MM.1S (cell line): Measurements from ENCODE around the gene TGFB1.

Source experiments
- DNase-seq: peaks from one replicate; pipeline ENCODE4 v3.0.0-alpha.2; 2015
- H2AFZ ChIP-seq: fragments of 300-600 bp; sonication (generic); 2 replicates; pipeline ENCODE4 v1.6.0; 2016; ENCODE audit warnings: antibody characterized with exemption, low read length
- H3F3A ChIP-seq: fragments of 300-600 bp; sonication (generic); 2 replicates; pipeline ENCODE4 v1.6.1; 2016; ENCODE audit warnings: mild to moderate bottlenecking, antibody characterized with exemption, low read length, moderate library complexity, mixed read lengths; ENCODE audit not compliant: insufficient read depth
- H3K27ac ChIP-seq: fragments of 300-600 bp; sonication (generic); 2 replicates; pipeline ENCODE4 v1.5.1; 2016; ENCODE audit warnings: mild to moderate bottlenecking, low read length
- H3K27me3 ChIP-seq: fragments of 300-600 bp; sonication (generic); replicated peaks from 2 replicates; pipeline ENCODE4 v1.6.0; 2016; ENCODE audit warnings: low read length; ENCODE audit not compliant: insufficient read depth
- H3K36me3 ChIP-seq: fragments of 300-600 bp; sonication (generic); replicated peaks from 2 replicates; pipeline ENCODE4 v1.6.1; 2016; ENCODE audit warnings: mild to moderate bottlenecking, low read length, mixed read lengths; ENCODE audit not compliant: insufficient read depth
- H3K4me1 ChIP-seq: fragments of 300-600 bp; sonication (generic); 2 replicates; pipeline ENCODE4 v1.6.1; 2016; ENCODE audit warnings: low read length, mixed read lengths
- H3K4me2 ChIP-seq: fragments of 300-600 bp; sonication (generic); 2 replicates; pipeline ENCODE4 v1.6.0; 2016; ENCODE audit warnings: low read depth, low read length
- H3K4me3 ChIP-seq: fragments of 300-600 bp; sonication (generic); 2 replicates; pipeline ENCODE4 v1.5.1; 2016; ENCODE audit warnings: low read length, mixed read lengths
- H3K79me2 ChIP-seq: fragments of 300-600 bp; sonication (generic); 2 replicates; pipeline ENCODE4 v1.6.1; 2016; ENCODE audit warnings: mixed run types, low read length, mixed read lengths
- H3K9ac ChIP-seq: fragments of 300-600 bp; sonication (generic); 2 replicates; pipeline ENCODE4 v1.6.1; 2016; ENCODE audit warnings: low read length, mixed read lengths
- H3K9me2 ChIP-seq: fragments of 300-600 bp; sonication (generic); replicated peaks from 2 replicates; pipeline ENCODE4 v1.6.1; 2016; ENCODE audit warnings: mild to moderate bottlenecking, low read length, mixed read lengths; ENCODE audit not compliant: insufficient read depth
- H3K9me3 ChIP-seq: fragments of 300-600 bp; sonication (generic); replicated peaks from 2 replicates; pipeline ENCODE4 v1.6.1; 2016; ENCODE audit warnings: mild to moderate bottlenecking, low read length, mixed read lengths; ENCODE audit not compliant: insufficient read depth
- H4K20me1 ChIP-seq: fragments of 300-600 bp; sonication (generic); 2 replicates; pipeline ENCODE4 v1.6.1; 2016; ENCODE audit warnings: mild to moderate bottlenecking, low read length, moderate library complexity, mixed read lengths; ENCODE audit not compliant: insufficient read depth
- EZH2 ChIP-seq: fragments of 300-600 bp; sonication (generic); optimal IDR thresholded peaks from 2 replicates; pipeline ENCODE3; 2017; ENCODE audit warnings: low read depth, mild to moderate bottlenecking, antibody characterized with exemption, low read length, mixed read lengths
- EZH2phosphoT487 ChIP-seq: fragments of 300-600 bp; sonication (generic); IDR thresholded peaks from 2 replicates; pipeline ENCODE4 v1.6.1; 2018; ENCODE audit warnings: antibody characterized with exemption, low read length
- TF ChIP-seq, protein P1 (sequence below): fragments of 300-600 bp; sonication (generic); IDR thresholded peaks from 2 replicates; pipeline ENCODE4 v1.5.1; 2016; ENCODE audit warnings: antibody characterized with exemption, low read length, mixed read lengths

The TGFB1 gene

DNA sequence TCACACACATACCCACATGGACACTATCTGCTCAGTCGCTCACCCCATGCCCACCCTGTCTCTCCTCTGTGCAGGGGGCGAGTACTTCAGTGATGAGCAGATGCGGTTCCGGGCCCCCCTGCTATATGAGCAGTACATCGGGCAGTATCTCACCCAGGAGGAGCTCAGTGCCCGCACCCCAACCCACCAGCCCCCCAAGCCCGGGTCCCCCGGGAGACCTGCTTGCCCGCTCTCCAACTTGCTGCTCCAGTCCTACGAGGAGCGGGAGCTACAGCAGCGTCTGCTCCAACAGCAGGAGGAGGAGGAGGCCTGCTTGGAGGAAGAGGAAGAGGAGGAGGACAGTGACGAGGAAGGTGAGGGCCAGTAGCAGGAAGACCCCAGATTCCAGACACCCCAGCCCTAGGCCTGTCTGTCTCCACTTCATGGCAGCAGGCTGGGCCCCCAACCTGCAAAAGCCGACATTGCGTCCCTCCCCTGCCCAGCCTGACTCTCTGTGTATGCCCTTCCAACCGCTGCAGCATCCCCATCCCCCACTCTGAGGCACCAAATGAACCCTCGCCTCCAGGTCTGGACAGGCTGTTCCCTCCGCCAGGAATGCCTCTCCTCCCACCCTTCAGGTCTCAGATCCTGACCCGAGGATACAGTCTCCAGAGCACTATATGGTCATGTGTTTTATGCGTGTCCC is 34.1 kb downstream of the TGFB1 start:
- peaks cover 10% of the 10 kb centered on the region for H3K79me2 ChIP-seq
- H2AFZ ChIP-seq: no peak overlapping the region
- TF ChIP-seq EZH2phosphoT487 (no peak), EZH2 (no peak)
- TF ChIP-seq, protein P1, sequence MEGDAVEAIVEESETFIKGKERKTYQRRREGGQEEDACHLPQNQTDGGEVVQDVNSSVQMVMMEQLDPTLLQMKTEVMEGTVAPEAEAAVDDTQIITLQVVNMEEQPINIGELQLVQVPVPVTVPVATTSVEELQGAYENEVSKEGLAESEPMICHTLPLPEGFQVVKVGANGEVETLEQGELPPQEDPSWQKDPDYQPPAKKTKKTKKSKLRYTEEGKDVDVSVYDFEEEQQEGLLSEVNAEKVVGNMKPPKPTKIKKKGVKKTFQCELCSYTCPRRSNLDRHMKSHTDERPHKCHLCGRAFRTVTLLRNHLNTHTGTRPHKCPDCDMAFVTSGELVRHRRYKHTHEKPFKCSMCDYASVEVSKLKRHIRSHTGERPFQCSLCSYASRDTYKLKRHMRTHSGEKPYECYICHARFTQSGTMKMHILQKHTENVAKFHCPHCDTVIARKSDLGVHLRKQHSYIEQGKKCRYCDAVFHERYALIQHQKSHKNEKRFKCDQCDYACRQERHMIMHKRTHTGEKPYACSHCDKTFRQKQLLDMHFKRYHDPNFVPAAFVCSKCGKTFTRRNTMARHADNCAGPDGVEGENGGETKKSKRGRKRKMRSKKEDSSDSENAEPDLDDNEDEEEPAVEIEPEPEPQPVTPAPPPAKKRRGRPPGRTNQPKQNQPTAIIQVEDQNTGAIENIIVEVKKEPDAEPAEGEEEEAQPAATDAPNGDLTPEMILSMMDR: no peak
- H3K4me3 ChIP-seq: no peak overlapping the region
- H3F3A ChIP-seq: 0 out of 2 replicates have a peak, but pooled peaks cover 4% of the 10 kb centered on the region
- H4K20me1 ChIP-seq: no peaks in the 10 kb centered on the region
- H3K9ac ChIP-seq: no peak overlapping the region
- H3K36me3 ChIP-seq: no peaks in the 10 kb centered on the region; the same call in 1 of the 2 replicates
- no peak overlapping the region for H3K4me2 ChIP-seq
- H3K9me3 ChIP-seq: no peaks in the 10 kb centered on the region
- no peaks in the 10 kb centered on the region for H3K27me3 ChIP-seq
- no peak overlapping the region for H3K27ac ChIP-seq
- no peaks in the 10 kb centered on the region for H3K9me2 ChIP-seq
- DNase-seq: no peak
- no peaks in the 10 kb centered on the region for H3K4me1 ChIP-seq

DNA sequence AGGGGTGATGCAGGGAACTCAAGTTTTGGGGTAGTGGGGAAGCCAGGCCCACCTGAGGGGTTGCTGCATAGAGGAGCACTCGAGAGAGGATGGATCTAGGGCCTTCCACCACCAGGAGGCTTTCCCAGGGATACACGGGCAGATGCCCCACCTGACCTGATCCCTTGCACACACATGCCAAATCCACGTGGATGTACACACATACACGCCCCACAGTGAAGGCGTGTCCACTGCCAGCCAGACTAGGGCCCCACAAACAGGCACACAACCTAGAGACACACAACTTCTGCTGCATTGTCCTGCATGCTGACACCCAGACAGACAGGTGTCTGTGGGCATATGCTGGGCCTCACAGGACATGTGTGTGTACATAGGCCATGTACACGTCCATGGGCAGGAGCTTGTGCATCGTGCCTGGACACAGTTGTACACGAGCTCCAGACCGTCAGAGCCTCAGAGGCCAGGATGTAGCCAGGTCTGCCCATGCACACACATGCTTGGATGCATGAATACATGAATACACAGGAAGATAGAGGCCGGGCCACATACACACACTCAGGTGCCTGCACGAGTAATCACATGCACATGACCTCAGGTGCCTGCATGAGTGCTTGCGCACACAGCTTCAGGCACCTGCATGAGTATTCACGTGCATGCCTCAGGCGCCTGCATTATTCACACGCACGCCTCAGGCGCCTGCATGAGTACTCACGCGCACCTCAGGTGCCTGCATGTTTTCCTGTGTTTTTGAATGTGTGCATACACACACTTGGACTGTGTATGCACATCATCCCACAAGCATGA is 34.8 kb downstream of the TGFB1 start:
- no peaks in the 10 kb centered on the region for H3K27me3 ChIP-seq
- no peaks in the 10 kb centered on the region for H3K9me3 ChIP-seq
- H3K4me3 ChIP-seq: no peak overlapping the region
- H3K9me2 ChIP-seq: no peaks in the 10 kb centered on the region
- TF ChIP-seq EZH2phosphoT487 (no peak), EZH2 (no peak)
- TF ChIP-seq, protein P1: no peak
- no peak overlapping the region for H3K9ac ChIP-seq
- H3K79me2 ChIP-seq: peaks cover 18% of the 10 kb centered on the region
- H3K4me1 ChIP-seq: no peaks in the 10 kb centered on the region
- DNase-seq: no peak
- H2AFZ ChIP-seq: no peak overlapping the region
- H3K27ac ChIP-seq: no peak overlapping the region
- no peaks in the 10 kb centered on the region for H4K20me1 ChIP-seq
- no peaks in the 10 kb centered on the region for H3F3A ChIP-seq
- no peak overlapping the region for H3K4me2 ChIP-seq
- no peaks in the 10 kb centered on the region; the same call in 1 of the 2 replicates for H3K36me3 ChIP-seq

DNA sequence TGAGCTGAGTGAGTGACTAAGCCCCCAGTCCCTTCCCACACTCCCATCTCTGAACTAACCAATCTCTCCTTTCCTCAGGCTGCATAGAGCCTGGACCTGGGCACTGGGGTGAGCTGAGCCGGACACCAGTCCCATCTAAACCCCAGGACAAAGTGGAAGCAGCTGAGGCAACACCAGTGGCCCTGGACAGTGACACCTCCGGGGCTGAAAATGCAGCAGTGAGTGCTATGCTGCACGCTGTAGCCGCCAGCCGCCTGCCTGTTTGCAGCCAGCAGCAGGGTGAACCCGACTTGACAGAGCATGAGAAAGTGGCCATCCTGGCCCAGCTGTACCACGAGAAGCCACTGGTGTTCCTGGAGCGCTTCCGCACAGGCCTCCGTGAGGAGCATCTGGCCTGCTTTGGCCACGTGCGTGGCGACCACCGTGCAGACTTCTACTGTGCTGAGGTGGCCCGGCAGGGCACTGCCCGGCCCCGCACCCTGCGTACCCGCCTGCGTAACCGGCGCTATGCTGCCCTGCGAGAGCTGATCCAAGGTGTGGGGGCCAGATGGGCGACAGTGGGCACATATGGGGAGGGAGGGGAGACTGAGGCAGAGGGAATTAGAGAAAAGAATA is 37.3 kb downstream of the TGFB1 start:
- Histone ChIP-seq H3K79me2 (peaks cover 43% of the 10 kb centered on the region), H2AFZ (no peak overlapping the region), H3K4me2 (no peak overlapping the region), H4K20me1 (no peaks in the 10 kb centered on the region), H3K4me1 (no peaks in the 10 kb centered on the region), H3K9me3 (no peaks in the 10 kb centered on the region), H3K9ac (no peak overlapping the region), H3F3A (no peaks in the 10 kb centered on the region), H3K4me3 (no peak overlapping the region), H3K9me2 (no peaks in the 10 kb centered on the region), H3K27ac (no peak overlapping the region), H3K36me3 (no peaks in the 10 kb centered on the region; the same call in 1 of the 2 replicates), H3K27me3 (no peaks in the 10 kb centered on the region)
- no peak for DNase-seq
- TF ChIP-seq EZH2 (no peak), EZH2phosphoT487 (no peak)
- TF ChIP-seq, protein P1: no peak
